ENCODE data around the gene OVCH2.

OVCH2 gene

DNA sequence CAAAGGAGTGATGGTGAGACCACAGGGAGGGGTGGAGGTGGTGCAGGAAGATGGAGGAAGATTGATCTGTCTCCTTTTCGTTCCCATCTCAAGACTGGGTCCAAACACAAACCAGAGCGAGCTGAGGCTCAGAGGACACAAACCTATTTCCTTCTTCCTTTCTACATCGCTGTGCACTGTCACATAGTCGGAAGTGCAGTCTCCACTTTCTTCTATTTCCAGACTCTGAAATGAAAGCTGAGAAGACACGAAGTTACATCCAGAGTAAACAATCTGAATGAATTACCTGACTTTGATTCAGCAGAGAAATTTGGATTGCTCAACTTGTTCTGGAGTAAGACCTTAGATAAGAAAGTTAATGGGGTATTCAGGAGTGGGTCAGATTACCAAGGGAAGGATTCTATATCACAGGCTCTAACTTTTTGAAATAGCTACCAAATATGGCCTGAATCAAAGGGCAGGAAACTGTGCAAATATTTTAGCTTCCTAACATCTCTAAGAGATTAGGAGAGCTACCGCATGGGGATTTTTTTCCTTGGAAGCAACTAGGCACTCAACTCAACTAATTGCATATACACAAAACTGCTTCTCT lies 14.4 kb downstream of the OVCH2 start:
- H3K27ac ChIP-seq = no peak overlapping the region
- TF ChIP-seq, protein P1, sequence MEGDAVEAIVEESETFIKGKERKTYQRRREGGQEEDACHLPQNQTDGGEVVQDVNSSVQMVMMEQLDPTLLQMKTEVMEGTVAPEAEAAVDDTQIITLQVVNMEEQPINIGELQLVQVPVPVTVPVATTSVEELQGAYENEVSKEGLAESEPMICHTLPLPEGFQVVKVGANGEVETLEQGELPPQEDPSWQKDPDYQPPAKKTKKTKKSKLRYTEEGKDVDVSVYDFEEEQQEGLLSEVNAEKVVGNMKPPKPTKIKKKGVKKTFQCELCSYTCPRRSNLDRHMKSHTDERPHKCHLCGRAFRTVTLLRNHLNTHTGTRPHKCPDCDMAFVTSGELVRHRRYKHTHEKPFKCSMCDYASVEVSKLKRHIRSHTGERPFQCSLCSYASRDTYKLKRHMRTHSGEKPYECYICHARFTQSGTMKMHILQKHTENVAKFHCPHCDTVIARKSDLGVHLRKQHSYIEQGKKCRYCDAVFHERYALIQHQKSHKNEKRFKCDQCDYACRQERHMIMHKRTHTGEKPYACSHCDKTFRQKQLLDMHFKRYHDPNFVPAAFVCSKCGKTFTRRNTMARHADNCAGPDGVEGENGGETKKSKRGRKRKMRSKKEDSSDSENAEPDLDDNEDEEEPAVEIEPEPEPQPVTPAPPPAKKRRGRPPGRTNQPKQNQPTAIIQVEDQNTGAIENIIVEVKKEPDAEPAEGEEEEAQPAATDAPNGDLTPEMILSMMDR (IDR thresholded peaks at IDR 0.05) = no peak

DNA sequence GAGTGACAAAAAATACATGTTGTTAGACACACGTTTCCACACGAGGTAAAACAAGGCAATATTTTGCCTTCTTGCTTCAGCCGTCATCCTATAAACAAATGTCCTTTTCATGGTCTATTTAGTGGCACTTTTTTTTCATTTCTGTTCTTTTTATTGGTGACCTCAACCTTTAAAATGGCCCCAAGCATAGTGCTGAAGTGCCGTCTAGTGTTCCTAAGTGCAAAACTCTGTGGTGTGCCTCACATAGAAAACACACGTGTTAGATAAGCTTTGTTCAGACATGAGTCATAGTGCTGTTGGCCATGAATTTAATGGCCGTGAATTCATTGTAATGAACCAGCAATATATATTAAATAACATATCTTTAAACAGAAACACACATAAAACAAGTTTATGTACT lies 15.6 kb downstream of the OVCH2 start:
- TF ChIP-seq, protein P1 (IDR thresholded peaks at IDR 0.05) = peak; percentile 39
- no peak for TF ChIP-seq ZFX (IDR thresholded peaks at IDR 0.05; ENCODE audit: borderline replicate concordance)
- H3K27ac ChIP-seq = no peak overlapping the region

GRCh38 chr11:7689239-7689638 lies 17.0 kb downstream of the OVCH2 start:
- TF ChIP-seq ZFX (IDR thresholded peaks at IDR 0.05; ENCODE audit: borderline replicate concordance) = no peak
- TF ChIP-seq, protein P1 (IDR thresholded peaks at IDR 0.05) = no peak
- no peak overlapping the region for H3K27ac ChIP-seq

DNA sequence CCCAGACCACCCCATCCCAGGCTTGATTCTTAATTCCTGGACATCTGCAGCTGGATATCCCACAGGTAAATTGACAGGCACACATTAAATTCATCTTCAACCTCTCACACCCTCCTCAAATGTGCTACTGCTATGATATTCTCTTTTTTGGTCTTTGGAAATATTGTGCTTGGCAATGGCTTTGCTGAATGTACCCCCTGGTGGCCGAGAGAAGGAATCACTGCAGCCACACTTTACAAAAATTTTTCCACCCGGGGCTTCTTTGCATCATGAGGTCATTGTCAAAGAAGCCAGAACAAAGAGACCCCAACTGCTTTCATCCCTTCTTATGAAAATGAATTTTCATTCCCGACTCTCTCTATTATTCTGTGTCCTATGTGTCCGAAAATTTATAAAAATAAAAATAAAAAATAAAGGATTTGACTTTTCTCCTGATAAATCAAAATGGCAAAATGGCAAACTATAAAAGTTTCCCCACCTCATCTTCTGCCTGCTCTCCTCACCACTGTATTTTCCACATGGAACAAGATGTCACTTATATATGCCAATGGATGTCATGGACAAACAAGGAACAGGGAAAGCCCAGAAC lies 17.9 kb downstream of the OVCH2 start:
- TF ChIP-seq ZFX (IDR thresholded peaks at IDR 0.05; ENCODE audit: borderline replicate concordance) = no peak
- TF ChIP-seq, protein P1 (IDR thresholded peaks at IDR 0.05) = peak; percentile 87
- no peak overlapping the region for H3K27ac ChIP-seq

DNA sequence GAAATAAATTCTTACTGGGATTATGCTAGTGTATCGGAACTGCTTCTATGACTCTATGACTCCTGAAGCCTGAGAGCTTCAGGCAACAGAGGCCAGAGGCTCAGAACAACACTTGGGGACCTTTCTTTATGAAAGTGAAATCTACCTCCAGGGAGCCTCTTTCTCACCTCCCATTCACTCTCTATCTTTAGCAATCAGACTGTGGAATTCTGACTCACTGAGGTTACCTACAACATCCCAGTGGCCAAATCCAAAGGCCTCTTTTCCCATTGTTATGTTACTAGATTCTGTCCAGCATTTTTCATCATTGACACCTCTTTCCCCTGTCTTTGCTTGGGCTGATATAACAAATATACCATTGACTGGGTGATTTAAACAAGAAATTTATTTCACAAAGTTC lies 18.9 kb downstream of the OVCH2 start:
- no peak for TF ChIP-seq ZFX (IDR thresholded peaks at IDR 0.05; ENCODE audit: borderline replicate concordance)

GRCh38 chr11:7686761-7687160 lies 19.5 kb downstream of the OVCH2 start:
- no peak overlapping the region for H3K27ac ChIP-seq
- no peak for TF ChIP-seq ZFX (IDR thresholded peaks at IDR 0.05; ENCODE audit: borderline replicate concordance)
- TF ChIP-seq, protein P1 (IDR thresholded peaks at IDR 0.05) = no peak

More for the DNA sequence above, 18.9 kb downstream of the OVCH2 start:
- H3K27ac ChIP-seq = no peak overlapping the region

GRCh38 chr11:7683571-7683970 lies 22.7 kb downstream of the OVCH2 start:
- H3K27ac ChIP-seq = no peak overlapping the region
- TF ChIP-seq ZFX (IDR thresholded peaks at IDR 0.05; ENCODE audit: borderline replicate concordance) = no peak
- TF ChIP-seq, protein P1 (IDR thresholded peaks at IDR 0.05) = no peak

GRCh38 chr11:7677796-7678201 lies 28.5 kb downstream of the OVCH2 start:
- TF ChIP-seq ZFX (IDR thresholded peaks at IDR 0.05; ENCODE audit: borderline replicate concordance) = no peak
- TF ChIP-seq, protein P1 (IDR thresholded peaks at IDR 0.05) = no peak
- no peak overlapping the region for H3K27ac ChIP-seq

Data from 22Rv1 (cell line).